Mesothelial cell of epicardium (in vitro differentiated cells): ENCODE data around the gene RILPL1. TPM values are rescaled to one million over a fixed set of nuclear protein-coding genes. Genes with fewer than 3 reads are reported as not detected.
"Not testable (repeated sequence)": the region's sequence is repeated elsewhere in the genome, so short reads cannot be mapped to it uniquely, and the experiment has no call there.

ENCODE experiments used
- DNase-seq, 2 experiments: peaks; one replicate each; pipeline ENCODE4 v3.0.0; 2021; ENCODE audit warnings: low spot score in 2 of 2; ENCODE audit not compliant: unreplicated experiment in 2 of 2
- H3K27ac Mint-ChIP-seq: 2 replicates; pipeline ENCODE4 v1.8.0; 2021; ENCODE audit warnings: mixed read lengths
- H3K27me3 Mint-ChIP-seq: 2 replicates; pipeline ENCODE4 v1.8.0; 2021; ENCODE audit warnings: low read depth, mixed read lengths
- H3K36me3 Mint-ChIP-seq: 2 replicates; pipeline ENCODE4 v1.8.0; 2021; ENCODE audit warnings: mixed read lengths
- H3K4me1 Mint-ChIP-seq: 2 replicates; pipeline ENCODE4 v1.8.0; 2021; ENCODE audit warnings: mixed read lengths
- H3K4me3 Mint-ChIP-seq: 2 replicates; pipeline ENCODE4 v1.8.0; 2021; ENCODE audit warnings: mild to moderate bottlenecking, moderate library complexity, mixed read lengths
- H3K9me3 Mint-ChIP-seq: 2 replicates; pipeline ENCODE4 v1.8.0; 2021; ENCODE audit warnings: mixed read lengths
- CTCF ChIP-seq: fragments of 200-600 bp; sonication (generic); IDR thresholded peaks from one replicate; pipeline ENCODE4 v1.5.0; 2021; ENCODE audit warnings: antibody characterized with exemption; ENCODE audit not compliant: unreplicated experiment
- total RNA-seq: library from RNA; stranded (reverse); gene quantifications from 3 replicates; pipeline ENCODE4 v1.2.1, GENCODE V29; 2021

The RILPL1 gene
- total RNA-seq, 1 donor from 2014 or later, result 45.4 TPM

GRCh38 chr12:123457980-123458779 lies 75.3 kb downstream of the RILPL1 start, which contains the start of gene SNRNP35:
Gene SNRNP35, plus strand, starts transcription at chr12:123458139. Its CDS starts 7,402 bp downstream, at chr12:123465541.
- Mint-ChIP-seq H3K4me1 (peaks cover 10% of the 10 kb centered on the region), H3K36me3 (peaks cover 5% of the 10 kb centered on the region), H3K27ac (peak within 1 kb of the TSS; percentile 100), H3K9me3 (no peaks in the 10 kb centered on the region), H3K4me3 (peak within 1 kb of the TSS; percentile 96), H3K27me3 (no peaks in the 10 kb centered on the region)
- DNase-seq, result peak; percentile 66 to 83
- no peak for TF ChIP-seq CTCF

GRCh38 chr12:123453165-123453564 lies 80.4 kb downstream of the RILPL1 start:
- Mint-ChIP-seq H3K27me3 (no peaks in the 10 kb centered on the region), H3K4me3 (no peak overlapping the region), H3K36me3 (no peaks in the 10 kb centered on the region), H3K9me3 (no peaks in the 10 kb centered on the region), H3K4me1 (no peaks in the 10 kb centered on the region), H3K27ac (no peak overlapping the region)
- DNase-seq, result no peak
- no peak for TF ChIP-seq CTCF

- not testable (repeated sequence) for H3K9me3 Mint-ChIP-seq, H3K36me3 Mint-ChIP-seq, H3K27ac Mint-ChIP-seq, H3K27me3 Mint-ChIP-seq, H3K4me3 Mint-ChIP-seq, DNase-seq, H3K4me1 Mint-ChIP-seq
Measured at GRCh38 chr12:123452276-123452550, 81.3 kb downstream of the RILPL1 start.

GRCh38 chr12:123450636-123451035 lies 82.9 kb downstream of the RILPL1 start:
- Mint-ChIP-seq H3K27me3 (no peaks in the 10 kb centered on the region), H3K9me3 (no peaks in the 10 kb centered on the region), H3K4me1 (peaks cover 9% of the 10 kb centered on the region), H3K27ac (no peak overlapping the region), H3K4me3 (no peak overlapping the region), H3K36me3 (no peaks in the 10 kb centered on the region)
- no peak for DNase-seq
- TF ChIP-seq CTCF, result no peak

- no peaks in the 10 kb centered on the region for H3K9me3 Mint-ChIP-seq
- no peak overlapping the region for H3K27ac Mint-ChIP-seq
- no peak for TF ChIP-seq CTCF
- no peak overlapping the region for H3K4me3 Mint-ChIP-seq
- H3K4me1 Mint-ChIP-seq, result peaks cover 12% of the 10 kb centered on the region
- no peaks in the 10 kb centered on the region for H3K27me3 Mint-ChIP-seq
- DNase-seq, result no peak
- H3K36me3 Mint-ChIP-seq, result no peaks in the 10 kb centered on the region
Measured at GRCh38 chr12:123449856-123450255, 83.7 kb downstream of the RILPL1 start.

- TF ChIP-seq CTCF, result no peak
- no peak overlapping the region for H3K27ac Mint-ChIP-seq
- no peaks in the 10 kb centered on the region for H3K36me3 Mint-ChIP-seq
- peaks cover 12% of the 10 kb centered on the region for H3K4me1 Mint-ChIP-seq
- no peaks in the 10 kb centered on the region for H3K27me3 Mint-ChIP-seq
- no peak for DNase-seq
- H3K4me3 Mint-ChIP-seq, result no peak overlapping the region
- no peaks in the 10 kb centered on the region for H3K9me3 Mint-ChIP-seq
Measured at GRCh38 chr12:123449249-123449733, 84.2 kb downstream of the RILPL1 start.
